Effector memory CD4-positive, alpha-beta T cell (primary cell): ENCODE measurements around the gene DPP3.
A peak's percentile ranks its signal among the peaks of the same experiment; 100 is the strongest.

Experiments
- DNase-seq, 3 donors: peaks; one replicate each; pipeline ENCODE4 v3.0.0-alpha.2; 2020
- H3K27ac ChIP-seq: 2 replicates; pipeline ENCODE4 v1.7.0; 2013; ENCODE audit warnings: mild to moderate bottlenecking, low read length, moderate library complexity; ENCODE audit not compliant: insufficient read depth, poor library complexity, severe bottlenecking
- H3K27me3 ChIP-seq: replicated peaks from 2 replicates; pipeline ENCODE4 v1.7.0; 2013; ENCODE audit warnings: mild to moderate bottlenecking, low read length; ENCODE audit not compliant: insufficient read depth, control insufficient read depth, poor library complexity, severe bottlenecking
- H3K36me3 ChIP-seq: 2 replicates; pipeline ENCODE4 v1.7.0; 2013; ENCODE audit warnings: mild to moderate bottlenecking, low read length, moderate library complexity; ENCODE audit not compliant: control insufficient read depth, insufficient read depth
- H3K4me1 ChIP-seq: 2 replicates; pipeline ENCODE4 v1.7.0; 2013; ENCODE audit warnings: low read length, mild to moderate bottlenecking; ENCODE audit not compliant: control insufficient read depth, insufficient read depth, poor library complexity, severe bottlenecking
- H3K4me3 ChIP-seq: 2 replicates; pipeline ENCODE4 v1.7.0; 2013; ENCODE audit warnings: low read length, low read depth, mild to moderate bottlenecking; ENCODE audit not compliant: insufficient read depth, poor library complexity, severe bottlenecking
- H3K9me3 ChIP-seq: 2 replicates; pipeline ENCODE4 v1.7.0; 2013; ENCODE audit warnings: mild to moderate bottlenecking, low read length, moderate library complexity; ENCODE audit not compliant: control insufficient read depth

DPP3 gene

GRCh38 chr11:66494935-66495334, 14.7 kb downstream of the DPP3 start:
- H3K36me3 ChIP-seq = peaks cover 29% of the 10 kb centered on the region
- no peak overlapping the region for H3K4me3 ChIP-seq
- H3K9me3 ChIP-seq = no peaks in the 10 kb centered on the region
- H3K27me3 ChIP-seq = no peaks in the 10 kb centered on the region
- H3K27ac ChIP-seq = no peak overlapping the region
- DNase-seq = no peak
- no peaks in the 10 kb centered on the region for H3K4me1 ChIP-seq

DNA sequence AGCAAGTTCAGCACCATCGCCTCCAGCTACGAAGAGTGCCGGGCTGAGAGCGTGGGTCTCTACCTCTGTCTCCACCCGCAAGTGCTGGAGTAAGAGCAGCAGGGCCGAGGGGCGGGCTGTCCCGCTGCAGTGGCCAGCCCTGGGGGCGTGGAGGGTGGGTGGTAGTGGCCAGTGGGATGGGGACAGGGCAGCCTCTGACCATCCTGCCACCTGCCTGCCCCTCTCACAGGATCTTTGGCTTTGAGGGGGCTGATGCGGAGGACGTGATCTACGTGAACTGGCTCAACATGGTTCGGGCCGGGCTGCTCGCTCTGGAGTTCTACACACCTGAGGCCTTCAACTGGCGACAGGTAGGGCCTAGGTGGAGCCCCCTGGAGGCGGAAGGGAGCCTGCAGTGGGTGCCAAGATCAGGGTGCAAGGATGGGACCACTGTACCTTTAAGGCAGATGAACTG, 15.2 kb downstream of the DPP3 start:
- H3K9me3 ChIP-seq = no peaks in the 10 kb centered on the region
- no peak for DNase-seq
- no peaks in the 10 kb centered on the region for H3K27me3 ChIP-seq
- H3K4me1 ChIP-seq = no peaks in the 10 kb centered on the region
- H3K36me3 ChIP-seq = peaks cover 29% of the 10 kb centered on the region
- no peak overlapping the region for H3K4me3 ChIP-seq
- no peak overlapping the region for H3K27ac ChIP-seq

DNA sequence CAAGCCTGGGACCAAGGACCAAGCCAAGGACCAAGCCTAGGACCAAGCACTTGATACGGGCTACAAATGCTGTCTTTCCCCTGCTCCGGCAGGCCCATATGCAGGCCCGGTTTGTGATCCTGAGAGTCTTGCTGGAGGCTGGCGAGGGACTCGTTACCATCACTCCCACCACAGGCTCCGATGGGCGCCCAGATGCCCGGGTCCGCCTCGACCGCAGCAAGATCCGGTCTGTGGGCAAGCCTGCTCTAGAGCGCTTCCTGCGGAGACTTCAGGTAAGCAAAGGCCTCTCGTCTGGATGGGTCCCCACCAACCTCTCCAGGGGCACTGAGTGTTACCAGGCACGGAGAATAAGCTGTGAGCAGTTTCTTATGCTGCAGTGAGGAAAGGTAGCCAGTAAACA, 17.0 kb downstream of the DPP3 start:
- no peak overlapping the region for H3K4me3 ChIP-seq
- H3K27me3 ChIP-seq = no peaks in the 10 kb centered on the region
- peaks cover 28% of the 10 kb centered on the region for H3K36me3 ChIP-seq
- H3K27ac ChIP-seq = no peak overlapping the region
- no peaks in the 10 kb centered on the region for H3K4me1 ChIP-seq
- no peak for DNase-seq
- no peaks in the 10 kb centered on the region for H3K9me3 ChIP-seq

- Histone ChIP-seq H3K9me3 (no peaks in the 10 kb centered on the region), H3K27ac (no peak overlapping the region), H3K27me3 (no peaks in the 10 kb centered on the region), H3K4me1 (no peaks in the 10 kb centered on the region), H3K4me3 (no peak overlapping the region), H3K36me3 (peaks cover 17% of the 10 kb centered on the region)
- no peak for DNase-seq
Measured at GRCh38 chr11:66498506-66498905, 18.3 kb downstream of the DPP3 start.

- Histone ChIP-seq H3K36me3 (no peaks in the 10 kb centered on the region), H3K4me3 (no peak overlapping the region), H3K27ac (no peak overlapping the region)
Measured at GRCh38 chr11:66505276-66505816, 25.1 kb downstream of the DPP3 start.

DNA sequence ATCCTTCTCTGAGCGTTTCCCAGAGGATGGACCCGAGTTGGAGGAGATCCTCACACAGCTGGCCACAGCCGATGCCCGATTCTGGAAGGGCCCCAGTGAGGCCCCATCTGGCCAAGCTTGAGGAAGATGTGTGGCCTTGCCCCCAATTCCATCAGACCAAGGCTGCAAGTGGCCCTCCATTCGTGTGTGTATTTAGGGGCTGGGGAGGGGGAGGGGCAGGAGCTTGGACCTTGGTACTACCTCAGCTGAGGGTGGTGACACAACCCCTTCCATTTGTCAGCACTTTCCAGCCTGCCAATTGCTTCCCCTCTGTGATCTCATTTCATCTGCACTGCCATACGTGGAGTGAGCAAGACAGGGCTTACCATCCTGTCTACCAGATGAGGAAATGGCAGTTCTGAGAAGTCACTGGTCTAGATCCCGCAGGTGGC, 28.9 kb downstream of the DPP3 start:
- Histone ChIP-seq H3K36me3 (peaks cover 1% of the 10 kb centered on the region), H3K4me3 (no peak overlapping the region), H3K27ac (no peak overlapping the region)

More at GRCh38 chr11:66505276-66505816, 25.1 kb downstream of the DPP3 start:
- no peaks in the 10 kb centered on the region for H3K4me1 ChIP-seq
- H3K27me3 ChIP-seq = no peaks in the 10 kb centered on the region
- DNase-seq = no peak
- no peaks in the 10 kb centered on the region for H3K9me3 ChIP-seq

GRCh38 chr11:66510271-66510989, 30.2 kb downstream of the DPP3 start, which contains the start of gene BBS1:
BBS1 (plus strand) TSS chr11:66510635; CDS start chr11:66510660, 25 bp downstream.
- Histone ChIP-seq H3K4me1 (peaks cover 7% of the 10 kb centered on the region), H3K27ac (peak within 1 kb of the TSS; percentile 59), H3K9me3 (no peaks in the 10 kb centered on the region), H3K36me3 (peaks cover 5% of the 10 kb centered on the region), H3K27me3 (no peaks in the 10 kb centered on the region), H3K4me3 (peak within 1 kb of the TSS; percentile 79)
- peak; percentile 41 to 69 (median 63) for DNase-seq

More for the DNA sequence above, 28.9 kb downstream of the DPP3 start:
- H3K27me3 ChIP-seq = no peaks in the 10 kb centered on the region
- DNase-seq = no peak
- H3K4me1 ChIP-seq = peaks cover 7% of the 10 kb centered on the region
- H3K9me3 ChIP-seq = no peaks in the 10 kb centered on the region

DNA sequence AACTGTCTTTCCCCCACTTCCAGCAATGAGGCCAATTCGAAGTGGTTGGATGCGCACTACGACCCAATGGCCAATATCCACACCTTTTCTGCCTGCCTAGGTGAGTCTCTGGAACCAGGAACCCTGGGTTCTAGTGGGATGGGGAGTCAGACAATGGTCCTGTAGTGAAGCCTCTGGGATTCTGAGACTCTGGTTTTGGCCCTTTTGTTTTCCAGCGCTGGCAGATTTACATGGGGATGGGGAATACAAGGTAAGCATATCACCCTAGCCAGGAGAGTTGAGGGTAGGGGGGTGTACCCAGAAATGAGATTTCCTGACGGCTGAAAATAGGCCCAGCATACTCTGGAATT, 30.7 kb downstream of the DPP3 start:
- no peak for DNase-seq
- H3K27ac ChIP-seq = peak overlapping the region; percentile 59

GRCh38 chr11:66523611-66524010, 43.4 kb downstream of the DPP3 start:
- Histone ChIP-seq H3K4me3 (no peak overlapping the region), H3K27me3 (no peaks in the 10 kb centered on the region), H3K36me3 (peaks cover 35% of the 10 kb centered on the region), H3K27ac (no peak overlapping the region), H3K4me1 (no peaks in the 10 kb centered on the region), H3K9me3 (no peaks in the 10 kb centered on the region)
- DNase-seq = no peak

More for the DNA sequence above, 30.7 kb downstream of the DPP3 start:
- no peaks in the 10 kb centered on the region for H3K9me3 ChIP-seq
- H3K4me1 ChIP-seq = peaks cover 7% of the 10 kb centered on the region
- H3K36me3 ChIP-seq = peaks cover 5% of the 10 kb centered on the region
- peak overlapping the region; percentile 79 for H3K4me3 ChIP-seq
- H3K27me3 ChIP-seq = no peaks in the 10 kb centered on the region

DNA sequence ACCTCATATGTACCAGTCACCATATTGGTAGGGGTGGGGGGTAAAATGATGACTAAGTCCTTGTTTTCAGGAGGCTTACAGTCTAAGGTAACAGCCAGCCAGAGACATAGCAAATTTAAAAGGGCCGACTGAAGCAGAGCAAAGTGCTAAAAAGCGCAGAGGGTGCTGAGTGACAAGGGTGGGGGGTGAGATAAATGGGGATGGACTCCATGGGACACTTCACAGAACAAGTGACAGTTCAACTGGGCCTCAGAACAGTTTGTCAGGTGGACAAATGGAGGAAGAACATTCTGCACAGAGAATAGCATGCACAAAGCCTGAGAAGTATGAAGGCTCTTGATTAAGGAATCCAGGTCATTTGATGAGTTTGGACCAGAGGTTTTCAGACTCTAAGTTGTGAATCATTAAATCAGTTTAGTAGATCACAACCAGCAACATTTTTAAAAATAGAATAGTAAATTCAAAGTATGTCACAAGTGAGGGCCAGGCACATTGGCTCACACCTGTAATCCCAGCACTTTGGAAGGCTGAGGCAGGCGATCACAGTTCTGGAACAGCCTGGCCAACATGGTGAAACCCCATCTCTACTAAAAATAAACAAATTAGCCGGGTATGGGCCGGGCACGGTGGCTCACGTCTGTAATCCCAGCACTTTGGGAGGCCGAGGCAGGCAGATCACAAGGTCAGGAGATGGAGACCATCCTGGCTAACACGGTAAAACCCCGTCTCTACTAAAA, 44.2 kb downstream of the DPP3 start:
- no peak overlapping the region for H3K4me3 ChIP-seq
- no peak for DNase-seq
- H3K27ac ChIP-seq = no peak overlapping the region
- H3K27me3 ChIP-seq = no peaks in the 10 kb centered on the region
- no peaks in the 10 kb centered on the region for H3K4me1 ChIP-seq
- H3K9me3 ChIP-seq = no peaks in the 10 kb centered on the region
- H3K36me3 ChIP-seq = peaks cover 31% of the 10 kb centered on the region
